HG03135 (cell line): ENCODE results near the gene IRAK2.
"Not testable (repeated sequence)": the region's sequence is repeated elsewhere in the genome, so short reads cannot be mapped to it uniquely, and the experiment has no call there.

Source experiments
- ATAC-seq: cut with Tn5 transposase; IDR thresholded peaks from one replicate; pipeline ENCODE4 v1.9.1; 2021; ENCODE audit warnings: mild to moderate bottlenecking, moderate library complexity; ENCODE audit not compliant: unreplicated experiment

The IRAK2 gene

DNA sequence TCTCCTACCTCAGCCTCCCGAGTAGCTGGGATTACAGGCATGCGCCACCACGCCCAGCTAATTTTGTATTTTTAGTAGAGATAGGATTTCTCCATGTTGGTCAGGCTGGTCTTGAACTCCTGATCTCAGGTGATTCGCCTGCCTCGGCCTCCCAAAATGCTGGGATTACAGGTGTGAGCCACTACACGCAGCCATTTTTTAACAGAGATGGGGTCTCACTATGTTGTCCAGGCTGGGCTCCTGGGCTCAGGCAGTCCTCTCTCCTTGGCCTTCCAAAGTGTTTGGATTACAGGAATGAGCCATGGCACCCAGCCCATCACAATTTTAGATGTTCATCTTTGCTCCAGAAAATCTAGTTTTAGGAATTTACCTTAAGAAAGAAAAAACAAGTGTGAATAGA, 6.2 kb upstream of the IRAK2 start:
- ATAC-seq, result not testable (repeated sequence)

GRCh38 chr3:10160346-10160745, 4.4 kb upstream of the IRAK2 start:
- no peak for ATAC-seq

- ATAC-seq, result no peak
Measured at GRCh38 chr3:10160925-10161324, 3.8 kb upstream of the IRAK2 start.

GRCh38 chr3:10162185-10162584, 2.5 kb upstream of the IRAK2 start:
- no peak for ATAC-seq

DNA sequence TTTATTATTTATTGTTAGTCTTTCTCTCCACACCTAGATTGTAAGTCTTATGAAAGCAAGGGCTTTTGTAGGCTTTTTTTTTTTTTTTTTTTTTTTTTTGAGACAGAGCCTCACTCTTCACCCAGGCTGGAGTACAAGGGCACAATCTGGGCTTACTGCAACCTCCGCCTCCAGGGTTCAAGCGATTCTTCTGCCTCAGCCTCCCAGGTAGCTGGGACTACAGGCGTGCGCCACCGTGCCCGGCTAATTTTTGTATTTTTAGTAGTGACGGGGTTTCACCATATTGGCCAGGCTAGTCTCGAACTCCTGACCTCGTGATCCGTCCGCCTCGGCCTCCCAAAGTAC, 546 bp upstream of the IRAK2 start:
- ATAC-seq, result not testable (repeated sequence)

GRCh38 chr3:10166213-10166604, 1.5 kb downstream of the IRAK2 start:
- ATAC-seq, result no peak

- ATAC-seq, result no peak
Measured at GRCh38 chr3:10169000-10169496, 4.3 kb downstream of the IRAK2 start.

DNA sequence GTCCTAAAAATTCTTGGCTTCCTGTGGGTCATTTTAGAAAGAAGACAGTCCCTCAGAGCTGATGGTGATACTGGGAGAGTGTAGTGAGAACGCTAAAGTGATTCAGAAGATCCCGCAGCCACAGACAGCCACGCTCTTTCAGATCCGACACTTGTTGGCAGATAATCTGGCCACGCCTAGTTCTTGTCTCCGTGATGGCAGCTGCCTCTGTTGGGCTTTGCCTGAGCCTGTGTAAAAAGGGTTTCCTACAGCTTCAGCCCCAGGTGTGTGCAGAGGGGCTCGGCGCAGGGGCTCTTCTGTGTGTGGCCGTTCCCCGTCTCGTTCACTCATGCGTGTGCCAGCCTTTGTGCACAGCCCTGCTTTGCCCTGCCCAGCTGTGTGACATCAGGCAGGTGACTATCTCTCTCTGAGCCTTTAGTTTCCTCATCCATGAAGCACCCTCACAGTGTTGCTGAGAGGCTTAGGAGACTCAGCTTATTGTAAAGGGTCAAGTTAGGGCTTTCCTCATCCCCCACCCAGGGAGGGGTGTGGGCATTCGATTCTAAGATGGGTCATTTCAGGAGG, 6.3 kb downstream of the IRAK2 start:
- ATAC-seq, result no peak

DNA sequence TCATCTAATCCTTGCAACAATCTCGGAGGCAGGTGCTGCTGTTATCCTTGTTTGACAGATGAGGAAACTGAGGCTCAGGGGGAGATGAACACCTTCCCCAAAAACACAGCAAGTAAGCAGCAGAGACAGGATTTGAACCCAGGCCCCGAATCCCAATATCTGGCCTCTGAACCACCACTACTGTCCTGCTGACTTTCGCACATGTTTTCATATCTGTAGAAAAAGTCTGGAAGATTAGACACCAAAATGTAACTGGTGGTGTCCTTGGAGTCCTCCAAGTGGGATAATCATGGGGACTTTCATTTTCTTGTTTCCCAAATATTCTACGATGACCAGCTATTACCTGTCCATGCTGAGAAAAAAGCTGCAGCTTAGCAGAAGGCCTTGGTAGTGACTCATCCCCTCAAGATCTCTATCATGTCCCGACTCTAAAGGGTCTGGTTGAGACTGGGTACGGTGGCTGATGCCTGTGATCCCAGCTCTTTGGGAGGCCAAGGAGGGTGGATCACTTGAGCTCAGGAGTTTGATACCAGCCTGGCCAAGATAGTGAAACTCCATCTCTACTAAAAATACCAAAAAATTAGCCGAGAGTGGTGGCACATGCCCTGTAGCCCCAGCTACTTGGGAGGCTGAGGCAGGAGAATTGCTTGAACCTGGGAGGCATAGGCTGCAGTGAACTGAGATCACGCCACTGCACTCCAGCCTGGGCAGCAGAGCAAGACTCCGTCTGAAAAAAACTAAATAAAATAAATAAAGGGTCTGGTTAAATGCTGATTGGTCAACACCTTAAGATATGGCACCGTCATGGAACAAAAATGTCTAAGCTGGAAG, 8.6 kb downstream of the IRAK2 start:
- no peak for ATAC-seq

DNA sequence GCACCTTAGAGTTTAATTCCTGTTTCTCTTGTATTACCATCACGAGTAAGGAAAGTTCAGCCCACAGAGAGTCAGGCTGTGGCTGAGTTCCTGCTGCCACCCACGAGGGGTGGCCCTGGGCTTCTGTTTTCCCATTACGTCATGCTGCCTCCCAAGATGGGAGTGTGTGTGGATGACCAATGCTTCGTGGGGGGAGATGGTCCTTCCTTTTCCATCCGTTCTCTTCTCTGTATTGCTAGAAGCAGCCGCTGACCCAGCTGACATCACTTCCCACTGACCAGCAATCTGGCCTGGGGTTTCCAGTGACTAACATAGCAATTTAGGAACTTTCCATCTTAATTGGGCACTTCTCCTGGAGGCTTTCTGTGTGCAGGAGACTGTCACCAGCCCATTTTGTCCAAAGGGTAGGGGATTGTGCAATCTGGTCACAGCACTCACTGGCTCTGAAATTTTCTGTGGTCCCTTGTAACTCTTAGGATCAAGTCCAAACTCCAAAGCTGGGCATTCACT, 9.3 kb downstream of the IRAK2 start:
- ATAC-seq, result no peak

DNA sequence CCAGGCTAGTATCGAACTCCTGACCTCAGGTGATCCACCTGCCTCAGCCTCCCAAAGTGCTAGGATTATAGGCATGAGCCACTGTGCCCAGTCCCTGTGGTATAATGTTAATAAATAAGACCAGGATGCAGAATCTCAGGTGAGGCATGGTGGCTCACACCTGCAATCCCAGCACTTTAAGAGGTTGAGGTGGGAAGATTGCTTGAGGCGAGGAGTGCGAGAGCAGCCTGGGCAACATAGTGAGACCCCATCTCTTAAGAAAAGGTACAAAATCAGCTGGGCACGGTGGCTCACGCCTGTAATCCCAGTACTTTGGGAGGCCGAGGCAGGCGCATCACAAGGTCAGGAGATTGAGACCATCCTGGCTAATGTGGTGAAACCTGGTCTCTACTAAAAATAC, 10.6 kb downstream of the IRAK2 start:
- not testable (repeated sequence) for ATAC-seq

GRCh38 chr3:10176150-10176549, 11.4 kb downstream of the IRAK2 start:
- not testable (repeated sequence) for ATAC-seq

- ATAC-seq, result no peak
Measured at GRCh38 chr3:10177737-10178136, 13.0 kb downstream of the IRAK2 start.

- no peak for ATAC-seq
Measured at GRCh38 chr3:10178892-10179291, 14.2 kb downstream of the IRAK2 start.

DNA sequence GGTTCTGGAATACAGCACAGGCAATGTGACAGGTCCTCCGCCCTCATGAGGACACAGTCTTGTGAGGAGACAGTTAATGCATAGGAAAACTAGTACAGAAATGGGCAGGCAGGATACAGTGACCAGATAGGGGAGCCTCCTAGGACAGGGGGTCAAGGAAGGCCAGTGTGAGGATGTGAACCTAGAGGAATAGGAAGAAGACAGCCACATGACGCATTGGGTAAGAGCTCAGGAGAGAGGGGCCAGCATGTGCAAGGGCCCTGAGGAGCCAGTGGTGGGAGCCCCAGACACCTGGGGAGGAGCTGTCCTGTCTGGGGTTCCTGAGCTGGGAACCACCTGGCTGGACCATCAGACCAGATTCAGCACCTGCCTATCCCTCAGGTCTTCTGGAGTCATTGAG, 15.6 kb downstream of the IRAK2 start:
- no peak for ATAC-seq

GRCh38 chr3:10180738-10181295, 16.1 kb downstream of the IRAK2 start:
- ATAC-seq, result no peak

GRCh38 chr3:10182950-10183349, 18.2 kb downstream of the IRAK2 start:
- no peak for ATAC-seq

- ATAC-seq, result no peak
Measured at GRCh38 chr3:10184250-10184649, 19.5 kb downstream of the IRAK2 start.

GRCh38 chr3:10185804-10186762, 21.4 kb downstream of the IRAK2 start:
- ATAC-seq, result no peak

DNA sequence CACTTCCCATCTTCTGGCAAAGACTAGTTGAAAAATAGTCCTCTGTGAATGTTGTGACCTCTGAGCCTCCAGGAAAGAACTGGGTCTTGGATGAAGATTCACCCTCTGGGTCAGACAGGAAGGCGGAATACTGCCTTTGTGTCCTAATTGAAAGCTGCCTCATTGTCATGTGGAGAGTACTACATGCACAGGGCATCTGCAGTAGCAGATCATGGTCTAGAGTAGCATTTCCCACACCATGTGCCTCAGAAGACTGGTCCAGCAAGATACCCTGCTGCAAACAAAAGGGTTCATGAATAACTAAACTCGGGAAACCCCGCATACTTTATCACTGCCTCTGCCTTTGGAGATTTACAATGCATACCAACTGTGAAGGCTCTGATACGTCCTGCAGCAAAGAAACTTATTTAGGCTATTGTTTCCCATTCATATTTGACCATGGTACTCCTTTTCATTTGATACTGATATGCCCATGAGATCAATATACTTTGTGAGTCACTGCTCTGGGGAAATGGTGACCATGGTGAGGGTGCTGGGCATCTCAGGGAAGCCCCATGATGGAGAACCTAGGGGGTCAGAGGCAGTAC, 22.7 kb downstream of the IRAK2 start:
- no peak for ATAC-seq

- no peak for ATAC-seq
Measured at GRCh38 chr3:10187944-10188343, 23.2 kb downstream of the IRAK2 start.
